ENCODE results near the gene SIRT2. TPM values are rescaled to one million over a fixed set of nuclear protein-coding genes. Genes with fewer than 3 reads are reported as not detected.
A peak's percentile ranks its signal among the peaks of the same experiment; 100 is the strongest.

Gene SIRT2
- polyA plus RNA-seq, 1 experiment = 45.5 TPM

DNA sequence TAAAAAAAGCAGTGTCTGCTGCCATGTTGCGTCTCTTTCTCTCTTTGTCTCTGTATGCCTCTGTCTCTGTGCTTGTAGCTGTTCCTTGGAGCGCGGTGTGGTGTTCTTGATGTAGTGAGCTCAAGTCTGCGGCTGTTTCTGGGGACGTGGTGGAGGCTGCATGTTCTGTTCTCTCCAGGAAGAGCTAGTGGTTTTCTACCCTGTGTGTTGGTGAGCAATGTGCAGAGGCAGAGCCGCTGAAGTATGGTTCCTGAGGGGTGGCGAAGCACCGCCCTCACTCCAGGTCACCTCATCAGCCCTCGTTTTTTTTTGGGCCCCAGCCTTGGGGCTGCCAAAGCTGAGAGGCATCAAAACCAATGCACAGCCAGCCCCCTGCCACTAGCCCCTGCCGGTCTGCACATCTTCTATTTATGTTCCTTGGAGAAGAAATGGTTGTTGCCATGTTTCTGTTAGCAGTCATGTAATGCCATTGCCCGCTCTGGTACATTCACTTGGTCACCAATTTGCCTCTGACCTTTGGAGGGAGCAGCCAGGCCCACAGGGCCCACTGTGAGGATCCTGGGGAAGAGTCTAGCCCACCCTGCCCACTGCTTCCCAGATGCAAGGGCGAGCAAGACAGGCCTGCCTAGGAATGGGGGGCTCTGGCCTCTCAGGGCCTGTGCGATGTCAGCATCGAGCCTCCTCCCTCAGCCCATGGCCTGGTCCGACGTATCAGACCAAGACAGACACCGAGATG, 56.8 kb downstream of the SIRT2 start:
- ChIA-PET POLR2A (no interaction called here), CTCF (no interaction called here)
- TF ChIP-seq, protein P1, sequence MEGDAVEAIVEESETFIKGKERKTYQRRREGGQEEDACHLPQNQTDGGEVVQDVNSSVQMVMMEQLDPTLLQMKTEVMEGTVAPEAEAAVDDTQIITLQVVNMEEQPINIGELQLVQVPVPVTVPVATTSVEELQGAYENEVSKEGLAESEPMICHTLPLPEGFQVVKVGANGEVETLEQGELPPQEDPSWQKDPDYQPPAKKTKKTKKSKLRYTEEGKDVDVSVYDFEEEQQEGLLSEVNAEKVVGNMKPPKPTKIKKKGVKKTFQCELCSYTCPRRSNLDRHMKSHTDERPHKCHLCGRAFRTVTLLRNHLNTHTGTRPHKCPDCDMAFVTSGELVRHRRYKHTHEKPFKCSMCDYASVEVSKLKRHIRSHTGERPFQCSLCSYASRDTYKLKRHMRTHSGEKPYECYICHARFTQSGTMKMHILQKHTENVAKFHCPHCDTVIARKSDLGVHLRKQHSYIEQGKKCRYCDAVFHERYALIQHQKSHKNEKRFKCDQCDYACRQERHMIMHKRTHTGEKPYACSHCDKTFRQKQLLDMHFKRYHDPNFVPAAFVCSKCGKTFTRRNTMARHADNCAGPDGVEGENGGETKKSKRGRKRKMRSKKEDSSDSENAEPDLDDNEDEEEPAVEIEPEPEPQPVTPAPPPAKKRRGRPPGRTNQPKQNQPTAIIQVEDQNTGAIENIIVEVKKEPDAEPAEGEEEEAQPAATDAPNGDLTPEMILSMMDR (IDR thresholded peaks at IDR 0.05; ENCODE audit: low read depth, low read length) = no peak
- no peaks in the 10 kb centered on the region for H3K9me3 ChIP-seq (ENCODE audit: control insufficient read depth, insufficient read depth, low read length)
- DNase-seq (ENCODE audit: low read depth, low spot score) = no peak
- H3K27me3 ChIP-seq (ENCODE audit: control insufficient read depth, insufficient read depth, low read length) = no peaks in the 10 kb centered on the region
- H3K4me3 ChIP-seq (ENCODE audit: low read depth, low read length) = no peak overlapping the region
- H3K27ac ChIP-seq (ENCODE audit: low read depth, low read length) = no peak overlapping the region

DNA sequence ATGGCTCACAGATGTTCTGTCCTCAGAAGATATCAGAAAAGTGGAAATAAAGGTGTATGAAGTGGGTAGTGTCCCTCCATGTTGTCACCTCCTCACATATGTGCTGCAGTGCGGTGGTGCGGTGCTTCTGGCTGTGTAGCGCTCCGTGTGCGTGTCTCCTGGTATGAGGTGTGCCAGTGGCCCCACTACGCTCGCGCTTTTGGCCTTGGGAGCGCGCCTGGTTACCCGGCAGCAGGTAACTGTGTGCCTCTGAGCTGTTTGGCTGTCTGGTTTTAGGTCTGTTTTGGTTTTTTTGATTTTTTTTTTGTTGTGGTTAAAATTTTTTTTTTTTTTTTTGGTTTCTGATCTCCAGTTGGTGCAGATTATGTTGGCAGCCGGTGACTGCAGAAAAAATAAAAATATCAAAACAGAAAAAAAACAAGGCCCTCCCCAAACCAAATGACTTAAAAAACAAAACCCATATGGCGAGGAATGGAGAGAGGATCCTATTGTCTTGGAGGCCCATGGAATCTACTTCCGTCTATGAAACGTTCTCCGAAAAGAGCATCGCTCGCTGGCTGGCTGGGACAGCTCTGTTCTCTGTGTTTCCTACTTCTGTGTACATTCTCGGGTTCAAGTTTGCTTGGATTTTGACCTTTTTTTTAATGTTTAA, 57.5 kb downstream of the SIRT2 start:
- no peaks in the 10 kb centered on the region for H3K27me3 ChIP-seq (ENCODE audit: control insufficient read depth, insufficient read depth, low read length)
- H3K4me3 ChIP-seq (ENCODE audit: low read depth, low read length) = no peak overlapping the region
- ChIA-PET POLR2A (no interaction called here), CTCF (interaction anchor here (1.2 kb wide), 1 partner anchor 88 kb away, joined by 5 read pairs; the partner anchor contains the start of genes MRPS12 and SARS2)
- TF ChIP-seq, protein P1 (IDR thresholded peaks at IDR 0.05; ENCODE audit: low read depth, low read length) = no peak
- peak overlapping the region; percentile 31 for H3K27ac ChIP-seq (ENCODE audit: low read depth, low read length)
- H3K9me3 ChIP-seq (ENCODE audit: control insufficient read depth, insufficient read depth, low read length) = no peaks in the 10 kb centered on the region
- no peak for DNase-seq (ENCODE audit: low read depth, low spot score)

DNA sequence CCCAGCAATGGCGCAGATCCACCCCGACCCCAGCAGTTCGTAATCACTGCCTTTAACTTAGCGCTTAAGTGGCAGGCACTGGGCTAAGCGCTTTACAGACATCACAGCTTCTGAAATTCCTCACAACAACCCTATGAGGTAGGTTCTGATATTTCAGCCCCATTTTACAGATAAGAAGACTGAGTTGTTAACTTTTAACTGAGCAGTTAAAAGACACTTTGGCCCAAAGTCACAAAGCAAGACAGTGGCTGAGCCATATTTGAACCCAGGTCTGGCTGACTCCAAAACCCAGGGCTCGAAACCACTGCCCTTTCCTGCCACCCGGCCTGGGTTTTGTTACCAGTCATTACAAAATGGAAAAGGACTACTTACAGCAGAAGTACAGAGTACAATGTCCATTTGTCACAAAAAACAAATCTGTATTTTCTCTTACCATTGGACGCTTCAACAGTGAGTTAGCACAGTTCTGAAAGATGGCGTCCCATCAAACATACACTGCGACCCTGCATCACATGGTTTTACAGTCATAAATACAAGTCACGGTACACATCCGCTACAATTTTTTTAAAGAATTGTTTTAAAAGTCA, 58.1 kb downstream of the SIRT2 start:
- TF ChIP-seq, protein P1 (IDR thresholded peaks at IDR 0.05; ENCODE audit: low read depth, low read length) = no peak
- no peak for DNase-seq (ENCODE audit: low read depth, low spot score)
- ChIA-PET CTCF (interaction anchor here (1.2 kb wide), 1 partner anchor 89 kb away, joined by 5 read pairs; the partner anchor contains the start of genes MRPS12 and SARS2), POLR2A (interaction anchor here (0.6 to 1.1 kb wide), 3 partner anchors 9 to 107 kb away, joined by 3 to 4 read pairs (median 3); partner anchors contain the start of gene ECH1)
- Histone ChIP-seq H3K9me3 (ENCODE audit: control insufficient read depth, insufficient read depth, low read length) (no peaks in the 10 kb centered on the region), H3K27ac (ENCODE audit: low read depth, low read length) (no peak overlapping the region), H3K27me3 (ENCODE audit: control insufficient read depth, insufficient read depth, low read length) (no peaks in the 10 kb centered on the region), H3K4me3 (ENCODE audit: low read depth, low read length) (no peak overlapping the region)

DNA sequence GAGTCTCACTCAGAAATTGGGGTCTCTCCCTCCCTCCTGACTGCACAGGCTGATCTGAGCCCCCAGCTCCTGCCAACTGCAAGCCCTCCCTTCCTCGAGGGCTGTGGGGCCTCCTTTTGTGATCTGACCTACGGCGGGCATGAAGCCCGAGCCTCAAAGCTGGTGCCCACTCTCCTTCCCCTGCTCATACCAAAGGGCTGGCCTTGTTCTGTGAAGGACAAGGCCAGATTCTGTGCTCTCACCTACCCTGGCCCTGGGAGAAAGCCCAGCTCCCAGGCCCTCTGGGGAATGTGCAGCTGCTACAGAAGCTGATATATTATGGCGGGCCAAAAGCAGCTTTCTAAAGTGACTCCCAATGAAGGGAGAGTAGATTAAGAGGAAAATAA, 58.8 kb downstream of the SIRT2 start:
- TF ChIP-seq, protein P1 (IDR thresholded peaks at IDR 0.05; ENCODE audit: low read depth, low read length) = no peak
- POLR2A ChIA-PET = interaction anchor here (0.6 to 1.1 kb wide), 3 partner anchors 9 to 106 kb away, joined by 3 to 4 read pairs (median 3); partner anchors contain the start of gene ECH1
- H3K27ac ChIP-seq (ENCODE audit: low read depth, low read length) = no peak overlapping the region

More for the DNA sequence above, 58.8 kb downstream of the SIRT2 start:
- no peak for DNase-seq (ENCODE audit: low read depth, low spot score)
- Histone ChIP-seq H3K9me3 (ENCODE audit: control insufficient read depth, insufficient read depth, low read length) (no peaks in the 10 kb centered on the region), H3K4me3 (ENCODE audit: low read depth, low read length) (no peak overlapping the region), H3K27me3 (ENCODE audit: control insufficient read depth, insufficient read depth, low read length) (no peaks in the 10 kb centered on the region)
- CTCF ChIA-PET = no interaction called here

Measured in AG04450 (cell line).